GM10266 (cell line): ENCODE results near the gene TGFBR2.

Experiments used
- DNase-seq: peaks from one replicate; pipeline ENCODE4 v3.0.0; 2012; ENCODE audit errors: extremely low spot score
- CTCF ChIP-seq: IDR thresholded peaks from 2 replicates; pipeline ENCODE4 v1.5.1; 2012; ENCODE audit warnings: mild to moderate bottlenecking, low read depth; ENCODE audit not compliant: control insufficient read depth, insufficient read depth; ENCODE audit errors: missing control alignments

Gene TGFBR2

DNA sequence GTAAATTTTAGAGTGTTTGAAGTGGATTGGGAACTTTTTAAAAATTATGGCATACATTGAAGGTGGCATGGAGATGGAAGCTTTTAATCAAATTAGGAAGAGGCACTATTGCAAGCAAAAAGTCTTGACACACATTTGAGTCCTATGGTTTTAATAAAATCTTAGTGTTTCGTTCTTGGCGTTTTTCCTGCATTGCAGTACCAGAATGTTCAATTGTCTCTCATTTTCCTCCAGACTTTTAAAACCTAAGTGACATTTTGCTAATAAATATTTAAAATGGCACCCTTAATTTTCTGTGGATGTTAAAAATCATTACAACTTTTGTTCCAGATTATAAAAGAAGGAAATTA, 2.2 kb downstream of the TGFBR2 start:
- TF ChIP-seq CTCF = no peak

GRCh38 chr3:30609930-30610701, 3.7 kb downstream of the TGFBR2 start:
- DNase-seq = no peak
- TF ChIP-seq CTCF = no peak

More for the DNA sequence above, 2.2 kb downstream of the TGFBR2 start:
- no peak for DNase-seq

GRCh38 chr3:30610702-30611368, 4.4 kb downstream of the TGFBR2 start:
- no peak for DNase-seq
- TF ChIP-seq CTCF = no peak

DNA sequence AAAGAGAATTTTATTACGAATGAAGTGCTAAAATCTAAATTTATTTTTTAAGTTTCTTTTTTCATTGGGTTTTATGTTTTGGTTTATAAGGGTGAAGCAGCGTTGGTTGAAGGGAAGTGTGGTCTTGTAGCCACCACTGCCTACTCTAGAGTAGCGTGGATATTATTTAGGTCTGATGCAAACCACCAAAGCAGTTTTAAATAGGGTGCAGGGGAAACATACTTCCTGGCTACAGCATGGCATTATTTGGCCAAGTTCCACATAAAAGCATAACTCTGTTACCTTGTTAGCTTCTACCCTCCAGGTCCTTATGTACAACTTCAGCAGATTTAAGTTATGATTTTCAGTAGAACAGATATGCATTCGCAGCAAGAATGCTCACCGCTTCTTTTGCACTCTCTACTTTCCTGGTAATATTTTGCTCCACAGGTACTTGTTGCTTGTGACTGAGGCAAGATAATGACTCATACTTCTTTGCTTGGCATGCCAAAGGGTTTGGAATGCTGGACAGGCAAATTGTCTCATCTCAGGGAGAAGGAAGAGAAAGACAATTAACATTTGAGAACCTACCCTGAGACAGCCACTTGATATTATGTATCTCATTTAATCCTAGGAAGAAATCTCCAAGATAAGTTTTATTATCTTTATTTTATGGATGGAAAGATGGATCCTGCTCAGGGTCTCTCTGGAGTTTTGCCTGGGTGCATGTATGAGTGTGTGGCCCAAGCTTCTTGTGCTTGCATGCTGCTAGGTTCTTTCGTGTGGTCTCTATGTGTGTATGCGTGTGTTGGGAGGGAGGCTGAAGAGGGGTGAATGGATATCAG, 5.4 kb downstream of the TGFBR2 start:
- no peak for DNase-seq
- TF ChIP-seq CTCF = no peak

DNA sequence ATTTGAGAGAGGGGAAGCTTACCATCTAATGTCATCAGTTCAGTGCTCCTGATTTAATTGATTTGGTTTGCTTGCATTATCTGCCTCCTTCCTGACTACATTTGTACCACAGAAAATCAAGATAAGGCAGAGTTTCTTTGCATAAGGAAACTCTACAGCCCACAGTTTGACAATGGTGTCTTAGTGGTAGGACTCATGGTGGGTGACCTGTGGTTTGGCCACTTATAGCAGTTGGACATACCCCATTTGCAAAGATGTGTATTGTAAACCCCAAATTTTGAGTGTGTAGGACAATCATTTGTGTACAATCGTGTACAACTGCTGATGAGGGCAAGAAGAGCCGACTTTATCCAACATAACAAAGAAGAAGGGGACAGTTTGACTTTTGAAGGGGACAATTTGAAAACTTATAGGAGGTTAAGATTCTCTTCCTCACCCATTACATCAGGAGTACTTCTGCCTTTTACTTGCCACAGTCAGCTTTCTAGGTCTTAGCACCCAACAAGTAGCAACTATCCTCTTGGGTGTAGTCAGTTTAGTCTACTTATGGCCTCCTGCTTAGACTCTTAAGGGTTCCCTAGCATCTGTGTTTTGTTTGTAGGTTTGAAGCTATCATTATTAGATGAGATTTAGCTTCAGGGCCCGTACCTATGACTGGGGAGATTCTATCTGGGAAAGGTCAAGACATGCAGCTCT, 6.2 kb downstream of the TGFBR2 start:
- DNase-seq = no peak
- no peak for TF ChIP-seq CTCF

DNA sequence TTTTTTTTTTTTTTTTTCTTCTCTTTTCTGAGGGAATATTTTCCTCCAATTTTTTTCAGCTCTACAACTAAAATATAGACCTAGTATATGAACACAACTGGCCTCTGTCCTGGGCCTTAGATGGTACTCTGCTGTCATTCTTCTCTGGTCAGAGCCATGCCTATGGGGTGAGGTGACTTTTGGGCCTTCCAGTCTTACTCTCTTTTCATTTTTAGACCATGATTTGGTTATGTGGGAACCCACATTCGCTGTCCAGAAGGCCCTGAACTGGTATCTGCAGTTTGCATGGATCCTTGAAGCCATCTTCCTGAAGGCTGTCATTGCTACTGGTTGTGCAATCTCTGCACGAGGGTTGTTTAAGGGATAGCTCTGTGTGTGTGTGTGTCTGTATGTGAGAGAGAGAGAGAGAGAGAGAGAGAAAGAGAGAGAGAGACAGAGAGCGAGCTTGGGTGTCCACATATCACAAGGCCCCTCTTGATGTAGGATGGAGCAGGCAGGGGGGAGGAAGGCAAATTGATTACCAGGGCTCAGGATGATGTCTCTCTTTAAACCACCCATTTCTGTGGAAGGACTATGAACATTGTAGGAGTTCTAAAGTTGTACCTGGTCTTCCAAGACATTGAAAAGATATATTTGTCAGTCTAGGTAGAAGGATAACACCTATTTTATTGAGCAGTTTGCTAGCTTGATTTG, 6.9 kb downstream of the TGFBR2 start:
- no peak for TF ChIP-seq CTCF

More for the DNA sequence above, 6.9 kb downstream of the TGFBR2 start:
- no peak for DNase-seq
